Fibroblast of pulmonary artery (primary cell): ENCODE results near the gene RBM7.

ENCODE experiments used
- DNase-seq: peaks from one replicate; pipeline ENCODE4 v3.0.0-alpha.2; 2010; ENCODE audit warnings: low read depth
- H3K4me3 ChIP-seq: replicated peaks from 2 replicates; pipeline ENCODE4 v1.5.1; 2011; ENCODE audit warnings: low read depth, mild to moderate bottlenecking, control low read depth, low read length, moderate library complexity
- CTCF ChIP-seq: IDR thresholded peaks from 2 replicates; pipeline ENCODE4 v1.5.1; 2011; ENCODE audit warnings: mild to moderate bottlenecking, control low read depth, low read length, inconsistent platforms; ENCODE audit errors: missing control alignments

Gene RBM7

GRCh38 chr11:114395736-114396135, 4.7 kb upstream of the RBM7 start:
- H3K4me3 ChIP-seq: no peak overlapping the region
- no peak for DNase-seq
- peak; percentile 40 for TF ChIP-seq CTCF

- no peak for TF ChIP-seq CTCF
- DNase-seq: no peak
- H3K4me3 ChIP-seq: no peak overlapping the region
Observed at GRCh38 chr11:114396916-114397315, 3.5 kb upstream of the RBM7 start.

- TF ChIP-seq CTCF: no peak
- no peak for DNase-seq
- no peak overlapping the region for H3K4me3 ChIP-seq
Observed at GRCh38 chr11:114397349-114397982, 3.0 kb upstream of the RBM7 start.

GRCh38 chr11:114398303-114398920, 2.1 kb upstream of the RBM7 start:
- no peak for TF ChIP-seq CTCF
- no peak for DNase-seq
- peak overlapping the region; percentile 95 for H3K4me3 ChIP-seq

GRCh38 chr11:114399490-114400215, 813 bp upstream of the RBM7 start:
- no peak for TF ChIP-seq CTCF
- no peak for DNase-seq
- H3K4me3 ChIP-seq: peak overlapping the region; percentile 95

- no peak for DNase-seq
- peak overlapping the region; percentile 95 for H3K4me3 ChIP-seq
- no peak for TF ChIP-seq CTCF
Observed at GRCh38 chr11:114400915-114401223, 403 bp downstream of the RBM7 start.
